ENCODE measurements around the gene PRG3.
"Not testable (repeated sequence)": the region's sequence is repeated elsewhere in the genome, so short reads cannot be mapped to it uniquely, and the experiment has no call there.

The PRG3 gene

DNA sequence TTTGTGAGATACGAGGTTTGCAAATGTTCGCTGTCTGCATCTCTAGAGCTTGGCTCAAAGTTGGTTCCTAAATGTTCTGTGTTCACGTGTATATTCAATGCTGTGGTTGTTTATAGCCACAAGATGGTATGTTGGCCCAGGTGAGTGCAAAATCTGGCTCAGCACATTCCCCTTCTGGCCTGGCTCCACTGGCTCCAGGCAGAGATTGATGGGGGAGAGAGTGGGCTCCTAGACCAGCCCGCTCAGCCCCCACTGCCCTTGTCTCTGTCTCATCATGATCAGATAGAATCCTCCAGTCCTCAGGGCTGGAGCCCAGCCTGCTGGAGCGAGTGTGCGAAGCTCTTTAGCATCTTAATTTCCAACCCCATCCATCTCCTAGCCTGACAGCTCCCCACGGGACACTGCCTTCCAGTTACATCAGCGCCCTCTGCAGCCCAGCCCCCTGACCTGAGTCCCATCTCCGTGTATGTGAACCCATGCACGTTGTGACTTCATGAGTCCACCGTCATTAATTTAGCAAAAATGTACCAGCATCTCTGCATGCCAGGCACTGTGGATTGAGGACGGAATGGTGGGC, 40.8 kb downstream of the PRG3 start:
- DNase-seq (ENCODE audit: low read depth): no peak
- TF ChIP-seq, protein P1, sequence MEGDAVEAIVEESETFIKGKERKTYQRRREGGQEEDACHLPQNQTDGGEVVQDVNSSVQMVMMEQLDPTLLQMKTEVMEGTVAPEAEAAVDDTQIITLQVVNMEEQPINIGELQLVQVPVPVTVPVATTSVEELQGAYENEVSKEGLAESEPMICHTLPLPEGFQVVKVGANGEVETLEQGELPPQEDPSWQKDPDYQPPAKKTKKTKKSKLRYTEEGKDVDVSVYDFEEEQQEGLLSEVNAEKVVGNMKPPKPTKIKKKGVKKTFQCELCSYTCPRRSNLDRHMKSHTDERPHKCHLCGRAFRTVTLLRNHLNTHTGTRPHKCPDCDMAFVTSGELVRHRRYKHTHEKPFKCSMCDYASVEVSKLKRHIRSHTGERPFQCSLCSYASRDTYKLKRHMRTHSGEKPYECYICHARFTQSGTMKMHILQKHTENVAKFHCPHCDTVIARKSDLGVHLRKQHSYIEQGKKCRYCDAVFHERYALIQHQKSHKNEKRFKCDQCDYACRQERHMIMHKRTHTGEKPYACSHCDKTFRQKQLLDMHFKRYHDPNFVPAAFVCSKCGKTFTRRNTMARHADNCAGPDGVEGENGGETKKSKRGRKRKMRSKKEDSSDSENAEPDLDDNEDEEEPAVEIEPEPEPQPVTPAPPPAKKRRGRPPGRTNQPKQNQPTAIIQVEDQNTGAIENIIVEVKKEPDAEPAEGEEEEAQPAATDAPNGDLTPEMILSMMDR (IDR thresholded peaks at IDR 0.05; ENCODE audit: low read length, missing control alignments): peak; percentile 19
- H3K4me3 ChIP-seq (replicated peaks; ENCODE audit: low read depth, low read length): no peak overlapping the region

DNA sequence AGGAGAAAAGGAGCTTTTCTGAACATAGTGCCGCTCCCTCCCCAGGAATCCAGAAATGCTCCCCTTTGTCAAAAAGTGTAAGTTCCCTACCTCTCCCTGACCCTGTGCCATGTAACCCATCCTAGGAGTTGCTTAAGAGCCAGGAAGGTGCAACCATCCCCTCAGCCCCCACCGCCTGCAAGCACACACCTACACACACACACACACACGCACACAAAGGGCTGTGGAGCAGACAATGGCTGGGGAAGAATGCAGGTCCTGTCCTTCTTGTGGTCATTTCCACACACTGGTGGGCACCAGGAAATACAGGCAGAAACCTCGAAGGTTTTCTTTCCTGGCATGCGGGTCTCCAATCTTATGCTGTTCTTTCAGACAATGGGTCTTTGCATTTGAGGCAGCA, 41.6 kb downstream of the PRG3 start:
- DNase-seq (ENCODE audit: low read depth): no peak
- no peak overlapping the region for H3K4me3 ChIP-seq (replicated peaks; ENCODE audit: low read depth, low read length)
- TF ChIP-seq, protein P1 (IDR thresholded peaks at IDR 0.05; ENCODE audit: low read length, missing control alignments): no peak

DNA sequence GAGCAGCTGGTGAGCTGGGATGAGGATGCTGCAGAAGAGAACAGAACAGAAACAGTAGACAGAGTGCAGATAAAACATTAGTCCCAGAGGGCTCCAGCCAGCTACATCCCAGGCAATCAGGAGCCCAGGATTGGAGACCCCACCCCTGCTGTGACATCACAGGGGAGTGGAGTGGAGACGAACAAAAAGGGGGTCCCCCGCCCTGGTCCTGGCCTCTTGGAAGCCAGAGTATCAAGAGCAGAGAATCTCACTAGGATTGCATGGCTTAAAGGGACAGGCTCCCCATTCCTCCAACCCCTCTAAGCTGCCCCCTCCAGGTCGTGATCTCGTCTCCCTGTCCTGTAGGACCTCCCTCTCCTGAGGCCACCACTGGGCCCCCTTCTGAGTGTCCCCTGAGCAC, 42.8 kb downstream of the PRG3 start, which contains the start of gene P2RX3:
Gene P2RX3, plus strand, starts transcription at position 211 of the 400 bp plus-strand sequence. CDS start 199 bp downstream, outside the sequence.
- TF ChIP-seq, protein P1 (IDR thresholded peaks at IDR 0.05; ENCODE audit: low read length, missing control alignments): no peak
- no peak for DNase-seq (ENCODE audit: low read depth)
- H3K4me3 ChIP-seq (replicated peaks; ENCODE audit: low read depth, low read length): no peak within 1 kb of the TSS

DNA sequence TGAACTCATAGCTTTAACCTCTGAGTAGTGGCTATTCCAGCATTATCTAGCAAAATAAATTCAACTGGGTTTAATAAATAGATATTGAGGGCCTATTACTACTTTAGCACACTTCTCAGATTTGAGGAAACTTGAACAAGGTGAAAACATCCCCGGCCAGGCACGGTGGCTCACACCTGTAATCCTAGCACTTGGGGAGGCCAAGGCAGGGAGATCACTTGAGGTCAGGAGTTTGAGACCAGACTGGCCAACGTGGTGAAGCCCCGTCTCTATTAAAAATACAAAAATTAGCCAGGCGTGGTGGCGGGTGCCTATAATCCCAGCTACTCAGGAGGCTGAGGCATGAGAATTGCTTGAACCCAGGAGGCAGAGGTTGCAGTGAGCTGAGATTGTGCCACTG, 44.1 kb downstream of the PRG3 start:
- not testable (repeated sequence) for H3K4me3 ChIP-seq (replicated peaks; ENCODE audit: low read depth, low read length); DNase-seq (ENCODE audit: low read depth)

DNA sequence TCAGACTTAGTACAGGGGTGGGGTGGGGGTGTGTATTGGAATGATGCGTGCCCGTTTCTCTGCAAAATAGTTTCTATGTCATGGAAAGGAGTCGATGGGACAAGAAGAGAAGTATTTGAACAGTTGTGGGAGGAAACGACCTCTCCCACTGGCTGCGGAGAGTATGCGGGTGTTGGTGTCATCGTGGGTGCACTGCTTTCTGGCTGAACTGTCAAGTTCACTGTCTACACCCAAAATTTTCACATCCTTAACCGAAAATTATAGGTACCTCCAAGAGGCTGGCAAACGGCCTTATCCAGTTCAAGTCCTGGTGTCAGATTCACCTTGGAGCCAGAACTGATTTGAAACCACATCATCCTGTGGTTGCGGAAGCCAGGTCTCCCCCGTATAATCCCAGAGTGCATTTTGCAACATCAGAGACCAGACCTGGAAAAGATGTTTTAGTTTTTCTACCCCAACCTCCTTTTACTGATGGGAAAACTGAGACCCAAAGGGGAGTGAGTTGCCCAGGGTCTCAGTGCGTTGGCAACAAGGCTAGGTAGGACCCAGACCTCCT, 44.8 kb downstream of the PRG3 start:
- H3K4me3 ChIP-seq (replicated peaks; ENCODE audit: low read depth, low read length): peak overlapping the region; percentile 79
- TF ChIP-seq, protein P1 (IDR thresholded peaks at IDR 0.05; ENCODE audit: low read length, missing control alignments): no peak
- DNase-seq (ENCODE audit: low read depth): no peak

DNA sequence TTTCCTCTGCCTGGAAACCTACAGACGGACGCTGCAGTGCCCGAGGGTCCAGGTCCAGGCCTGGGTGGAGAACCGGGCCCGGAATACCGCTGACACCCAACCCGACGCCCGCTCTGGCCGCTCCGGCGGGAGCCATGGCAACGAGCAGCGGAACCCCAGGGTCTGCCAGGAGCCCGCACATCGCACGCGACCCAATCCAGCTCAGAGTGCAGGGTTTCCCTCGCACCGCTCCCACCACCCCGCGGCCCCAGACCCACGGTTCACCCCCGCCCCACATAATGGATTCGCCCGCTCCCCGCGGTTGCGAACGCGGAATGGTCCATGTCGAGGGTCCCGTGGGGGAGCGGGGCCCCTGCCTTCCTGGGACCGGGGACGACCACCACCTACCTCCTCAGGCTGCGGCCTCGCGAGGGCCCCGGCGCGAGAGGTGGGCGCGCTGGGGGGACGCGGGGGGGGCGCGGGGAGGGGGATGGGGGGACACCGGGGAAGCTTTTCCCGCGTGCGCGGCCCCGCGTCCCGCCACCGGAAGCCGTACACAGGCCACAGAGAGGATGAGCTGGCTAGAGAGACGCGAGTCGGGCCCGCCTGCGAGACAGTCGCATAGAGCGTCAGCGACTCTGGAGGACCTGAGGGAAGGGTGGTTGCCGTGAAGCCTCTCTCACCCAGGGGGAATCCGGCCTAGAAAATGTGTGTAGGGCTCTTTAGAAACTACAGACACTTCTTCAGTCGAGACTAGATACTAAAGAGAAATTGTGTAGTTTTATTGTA, 45.4 kb downstream of the PRG3 start, which contains the start of gene SSRP1:
Gene SSRP1, minus strand, starts transcription at position 550 of the 768 bp plus-strand sequence. CDS start 771 bp downstream, outside the sequence.
- peak within 1 kb of the TSS; percentile 79 for H3K4me3 ChIP-seq (replicated peaks; ENCODE audit: low read depth, low read length)
- TF ChIP-seq, protein P1 (IDR thresholded peaks at IDR 0.05; ENCODE audit: low read length, missing control alignments): no peak
- peak; percentile 87 for DNase-seq (ENCODE audit: low read depth)

DNA sequence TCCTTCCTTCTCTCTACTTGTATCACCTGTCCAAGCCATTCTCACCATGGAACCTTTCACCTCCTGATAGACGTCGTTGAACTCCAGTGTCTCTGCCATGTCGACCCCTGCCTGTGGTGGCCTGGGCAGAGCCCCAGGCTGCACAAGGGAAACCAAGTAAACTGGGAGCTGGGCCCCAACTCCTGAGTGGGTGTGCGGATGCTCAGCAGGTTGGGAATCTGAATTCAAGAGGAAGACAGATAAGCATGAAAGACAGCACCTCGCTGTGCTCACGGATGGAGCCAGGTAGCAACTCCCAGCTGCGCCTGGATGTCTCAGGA, 46.0 kb downstream of the PRG3 start:
- DNase-seq (ENCODE audit: low read depth): no peak
- TF ChIP-seq, protein P1 (IDR thresholded peaks at IDR 0.05; ENCODE audit: low read length, missing control alignments): no peak
- H3K4me3 ChIP-seq (replicated peaks; ENCODE audit: low read depth, low read length): peak overlapping the region; percentile 79
